ENCODE results near the gene CASP8AP2.

CASP8AP2 gene

GRCh38 chr6:89819336-89820130 is 10.1 kb upstream of the CASP8AP2 start, which contains the start of gene MDN1:
TSS of gene MDN1 (minus strand) at chr6:89819794. CDS start at chr6:89819607, 187 bp downstream.
- H3K27ac ChIP-seq, result peak within 1 kb of the TSS; percentile 82

GRCh38 chr6:89826029-89826528 is 3.6 kb upstream of the CASP8AP2 start:
- TF ChIP-seq CTCF (IDR thresholded peaks at IDR 0.05) (no peak), ZFX (IDR thresholded peaks at IDR 0.05; ENCODE audit: borderline replicate concordance) (no peak)
- H3K27ac ChIP-seq, result no peak overlapping the region

More at GRCh38 chr6:89819336-89820130, 10.1 kb upstream of the CASP8AP2 start, which contains the start of gene MDN1:
- TF ChIP-seq ZFX (IDR thresholded peaks at IDR 0.05; ENCODE audit: borderline replicate concordance), result no peak
- TF ChIP-seq CTCF (IDR thresholded peaks at IDR 0.05), result no peak

GRCh38 chr6:89828475-89828987 is 1.1 kb upstream of the CASP8AP2 start:
- peak overlapping the region; percentile 87 for H3K27ac ChIP-seq

- no peak for TF ChIP-seq CTCF (IDR thresholded peaks at IDR 0.05)
- no peak for TF ChIP-seq ZFX (IDR thresholded peaks at IDR 0.05; ENCODE audit: borderline replicate concordance)
- peak overlapping the region; percentile 87 for H3K27ac ChIP-seq
Measured at GRCh38 chr6:89828988-89829471, 650 bp upstream of the CASP8AP2 start.

GRCh38 chr6:89830170-89830809 is 610 bp downstream of the CASP8AP2 start:
- TF ChIP-seq CTCF (IDR thresholded peaks at IDR 0.05), result no peak
- no peak for TF ChIP-seq ZFX (IDR thresholded peaks at IDR 0.05; ENCODE audit: borderline replicate concordance)
- peak overlapping the region; percentile 87 for H3K27ac ChIP-seq

GRCh38 chr6:89834884-89835792 is 5.5 kb downstream of the CASP8AP2 start:
- TF ChIP-seq CTCF (IDR thresholded peaks at IDR 0.05) (no peak), ZFX (IDR thresholded peaks at IDR 0.05; ENCODE audit: borderline replicate concordance) (no peak)
- H3K27ac ChIP-seq, result no peak overlapping the region
